ENCODE measurements around the gene PARL. TPM values are rescaled to one million over a fixed set of nuclear protein-coding genes. Genes with fewer than 3 reads are reported as not detected.
A peak's percentile ranks its signal among the peaks of the same experiment; 100 is the strongest.

PARL gene
- total and polyA plus RNA-seq, 12 donors: 45.8 to 113 (median 60.7) TPM

DNA sequence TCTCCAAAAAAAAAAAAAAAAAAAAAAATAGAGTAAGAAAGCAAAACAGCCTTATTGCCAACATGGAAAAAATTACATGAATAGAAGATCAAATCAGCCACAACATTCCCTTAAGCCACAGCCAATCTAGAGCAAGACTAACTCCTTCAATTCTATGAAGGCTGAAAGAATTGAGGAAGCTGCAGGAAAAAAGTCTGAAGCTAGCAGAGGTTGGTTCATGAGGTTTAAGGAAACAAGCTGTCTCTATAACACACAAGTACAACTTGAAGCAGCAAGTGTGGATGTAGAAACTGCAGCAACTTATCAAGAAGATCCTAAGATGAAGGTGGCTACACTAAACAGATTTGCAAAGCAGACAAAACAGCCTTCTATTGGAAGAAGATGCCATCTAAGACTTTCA lies 9.3 kb downstream of the PARL start:
- H3K4me3 ChIP-seq: no peak overlapping the region
- DNase-seq (no peak), ATAC-seq (no peak)
- H3K27me3 ChIP-seq: no peaks in the 10 kb centered on the region
- intact Hi-C loops (cut with DNase I): no loop called here
- peaks cover 0 to 24% (median 0%) of the 10 kb centered on the region in 9 donors for H3K36me3 ChIP-seq
- H3K4me1 ChIP-seq: peaks cover 0 to 65% (median 13%) of the 10 kb centered on the region in 9 donors
- H3K27ac ChIP-seq: peak overlapping the region in 1 of 10 donors; percentile 28
- H3K9me3 ChIP-seq: no peaks in the 10 kb centered on the region
- TF ChIP-seq CTCF (IDR thresholded peaks at IDR 0.05): no peak

DNA sequence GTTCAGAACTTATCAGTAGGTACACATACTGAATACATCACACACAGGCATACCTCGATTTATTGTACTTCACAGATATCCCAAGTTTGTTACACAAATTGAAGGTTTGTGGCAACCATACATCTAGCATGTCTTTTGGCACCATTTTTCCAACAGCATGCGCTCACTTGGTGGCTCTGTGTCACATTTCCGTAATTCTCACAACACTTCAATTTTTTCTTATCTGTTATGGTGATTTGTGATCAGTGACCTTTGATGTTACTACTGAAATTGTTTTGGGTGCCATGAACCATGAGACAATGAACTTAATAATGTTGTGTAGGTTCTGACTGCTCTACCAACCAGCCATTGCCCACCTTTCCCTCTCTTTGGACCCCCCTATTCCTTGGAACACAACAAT lies 10.8 kb downstream of the PARL start:
- no peaks in the 10 kb centered on the region for H3K9me3 ChIP-seq
- H3K36me3 ChIP-seq: peaks cover 0 to 21% (median 0%) of the 10 kb centered on the region in 9 donors
- H3K4me3 ChIP-seq: no peak overlapping the region
- ATAC-seq: no peak
- H3K4me1 ChIP-seq: peaks cover 0 to 58% (median 13%) of the 10 kb centered on the region in 9 donors
- no peaks in the 10 kb centered on the region for H3K27me3 ChIP-seq
- H3K27ac ChIP-seq: no peak overlapping the region
- intact Hi-C loops (cut with DNase I): no loop called here
- TF ChIP-seq CTCF (IDR thresholded peaks at IDR 0.05): no peak
- DNase-seq: no peak
- 91 to 95% methylated on average over 3 of the region's 3 CpGs for WGBS, 2 donors

- no peak for TF ChIP-seq CTCF (IDR thresholded peaks at IDR 0.05)
- H3K9me3 ChIP-seq: no peaks in the 10 kb centered on the region
- H3K36me3 ChIP-seq: peaks cover 0 to 19% (median 7%) of the 10 kb centered on the region in 9 donors
- no peak overlapping the region for H3K4me3 ChIP-seq
- H3K27me3 ChIP-seq: no peaks in the 10 kb centered on the region
- intact Hi-C loops (cut with DNase I): no loop called here
- WGBS, 2 donors: 72 to 79% methylated on average over 2 of the region's 2 CpGs
- ATAC-seq (no peak), DNase-seq (no peak)
- H3K27ac ChIP-seq: no peak overlapping the region
- peaks cover 0 to 46% (median 13%) of the 10 kb centered on the region in 9 donors for H3K4me1 ChIP-seq
These were observed 13.1 kb downstream of the PARL start for GRCh38 chr3:183871541-183871940.

DNA sequence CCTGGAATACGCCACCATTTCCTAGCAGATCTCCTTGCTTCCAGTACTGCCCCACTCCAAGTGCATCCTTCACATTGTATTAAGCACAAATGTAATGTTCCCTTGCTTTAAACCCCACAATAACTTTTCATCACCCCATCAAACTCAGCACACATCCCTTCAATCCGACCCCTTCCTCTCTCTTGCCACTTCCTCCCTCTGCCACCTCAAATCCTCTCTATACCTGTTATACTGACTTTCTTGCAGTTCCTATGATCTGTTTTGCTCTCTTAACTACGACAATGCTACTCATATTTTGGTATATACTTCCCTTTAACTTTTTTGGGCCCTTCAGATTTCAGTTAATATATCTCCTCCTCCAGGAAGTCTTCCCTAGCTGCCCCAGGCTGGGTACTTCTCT lies 14.1 kb downstream of the PARL start:
- peaks cover 0 to 25% (median 17%) of the 10 kb centered on the region in 9 donors for H3K36me3 ChIP-seq
- 91 to 94% methylated on average over 3 of the region's 3 CpGs for WGBS, 2 donors
- TF ChIP-seq CTCF (IDR thresholded peaks at IDR 0.05): no peak
- intact Hi-C loops (cut with DNase I): no loop called here
- DNase-seq (no peak), ATAC-seq (no peak)
- H3K9me3 ChIP-seq: no peaks in the 10 kb centered on the region
- H3K4me1 ChIP-seq: peaks cover 0 to 38% (median 13%) of the 10 kb centered on the region in 9 donors
- H3K27me3 ChIP-seq: no peaks in the 10 kb centered on the region
- no peak overlapping the region for H3K27ac ChIP-seq
- no peak overlapping the region for H3K4me3 ChIP-seq
